AG09309 (cell line): ENCODE data around the gene THBD.

Experiments
- DNase-seq: peaks from one replicate; pipeline ENCODE4 v3.0.0-alpha.2; 2010; ENCODE audit warnings: low read depth
- H3K4me3 ChIP-seq: 2 replicates; pipeline ENCODE4 v1.5.1; 2011; ENCODE audit warnings: mild to moderate bottlenecking, low read depth, low read length, moderate library complexity; ENCODE audit not compliant: control insufficient read depth
- CTCF ChIP-seq: IDR thresholded peaks from 2 replicates; pipeline ENCODE4 v1.5.1; 2011; ENCODE audit warnings: mild to moderate bottlenecking, low read depth, low read length, inconsistent platforms; ENCODE audit not compliant: insufficient read depth, control insufficient read depth; ENCODE audit errors: missing control alignments

Gene THBD

GRCh38 chr20:22995923-22996322 lies 53.5 kb downstream of the THBD start:
- no peak for TF ChIP-seq CTCF
- DNase-seq, result no peak
- H3K4me3 ChIP-seq, result no peak overlapping the region
